ENCODE data around the gene NAE1.

The NAE1 gene

DNA sequence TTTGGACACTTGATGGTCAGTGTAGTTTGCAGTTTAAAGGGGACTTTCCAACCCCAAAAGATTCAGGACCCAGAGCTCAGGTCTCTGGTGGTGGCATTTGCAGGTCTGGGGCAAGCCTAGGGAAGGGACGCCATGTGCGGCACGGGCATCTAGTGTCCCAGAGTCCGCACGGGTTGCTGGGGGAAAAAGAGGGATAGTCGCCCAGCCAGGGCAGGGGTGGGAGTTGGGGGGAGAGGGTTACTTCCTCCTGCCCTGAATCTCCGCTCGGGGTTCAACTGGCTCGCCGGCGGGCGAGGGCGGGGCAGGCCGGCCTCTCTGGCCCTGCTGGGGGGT, 13.2 kb upstream of the NAE1 start:
- Mint-ChIP-seq H3K4me1 (peaks cover 18% of the 10 kb centered on the region), H3K4me3 (peak overlapping the region; percentile 60), H3K27ac (peak overlapping the region; percentile 58), H3K36me3 (no peaks in the 10 kb centered on the region), H3K9me3 (no peaks in the 10 kb centered on the region)
- DNase-seq (ENCODE audit: low spot score in 2 of 2): no peak
- ATAC-seq: no peak

DNA sequence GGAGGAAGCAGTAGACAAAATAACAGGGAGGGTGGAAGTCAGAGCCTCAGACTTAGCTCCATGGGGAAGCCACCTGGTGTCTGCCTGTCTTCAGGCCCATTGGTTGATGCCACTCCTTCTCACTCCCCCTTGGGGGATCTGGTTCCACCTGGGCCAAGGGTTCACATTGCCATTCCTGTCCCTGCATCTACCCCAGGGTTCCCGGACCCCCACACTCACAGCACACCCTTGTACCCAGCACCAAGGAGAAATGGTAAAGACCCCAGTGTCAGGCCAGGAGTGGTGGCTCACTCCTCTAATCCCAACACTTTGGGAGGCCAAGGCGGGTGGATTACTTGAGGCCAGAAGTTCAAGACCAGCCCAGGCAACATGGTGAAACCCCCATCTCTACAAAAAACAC, 12.4 kb upstream of the NAE1 start:
- H3K27ac Mint-ChIP-seq: no peak overlapping the region
- H3K9me3 Mint-ChIP-seq: no peaks in the 10 kb centered on the region
- peaks cover 13% of the 10 kb centered on the region for H3K4me1 Mint-ChIP-seq
- peak overlapping the region; percentile 60 for H3K4me3 Mint-ChIP-seq
- no peak for ATAC-seq
- H3K36me3 Mint-ChIP-seq: no peaks in the 10 kb centered on the region
- no peak for DNase-seq (ENCODE audit: low spot score in 2 of 2)

DNA sequence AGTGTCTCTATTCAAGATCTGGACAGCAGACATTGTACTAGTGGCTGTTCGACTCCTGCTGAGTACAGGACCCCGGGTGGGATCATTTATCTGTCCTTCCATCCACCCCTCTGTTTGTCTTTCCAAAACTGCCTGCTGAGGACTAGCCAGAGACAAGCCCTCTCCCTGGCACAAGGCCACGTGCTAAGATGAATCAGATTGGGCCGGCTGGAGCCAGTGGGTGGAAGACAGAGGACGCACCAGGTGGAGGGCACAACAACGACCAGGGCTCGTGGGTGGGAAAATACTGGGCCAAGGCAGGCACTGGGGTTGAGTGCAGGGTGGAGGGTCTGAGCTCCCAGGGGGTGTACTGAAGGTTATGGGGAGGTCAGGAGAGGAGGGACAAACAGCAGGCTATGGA, 12.0 kb upstream of the NAE1 start:
- Mint-ChIP-seq H3K4me3 (no peak overlapping the region), H3K9me3 (no peaks in the 10 kb centered on the region), H3K36me3 (no peaks in the 10 kb centered on the region), H3K4me1 (peaks cover 9% of the 10 kb centered on the region), H3K27ac (no peak overlapping the region)
- DNase-seq (ENCODE audit: low spot score in 2 of 2): no peak
- no peak for ATAC-seq

DNA sequence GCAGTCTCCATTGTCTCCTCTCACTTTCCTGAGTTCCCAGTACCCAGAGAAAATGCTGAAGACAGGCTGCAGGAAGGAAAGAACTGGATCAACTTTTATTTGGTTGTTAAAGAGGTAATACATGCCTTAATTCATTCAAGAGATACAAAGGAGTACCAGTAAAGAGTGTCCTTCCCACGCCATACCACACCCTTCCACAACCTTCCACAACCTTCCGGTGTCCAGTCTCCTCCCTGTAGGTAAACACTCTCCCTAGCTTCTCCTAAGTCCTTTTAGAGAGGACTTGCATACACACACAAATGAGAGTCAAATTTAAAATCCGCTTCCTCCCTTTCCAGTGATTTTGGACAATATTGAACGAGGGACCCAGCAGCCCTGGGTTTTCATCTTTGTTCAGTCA, 10.6 kb upstream of the NAE1 start:
- ATAC-seq (no peak), DNase-seq (ENCODE audit: low spot score in 2 of 2) (no peak)
- H3K4me3 Mint-ChIP-seq: no peak overlapping the region
- no peaks in the 10 kb centered on the region for H3K9me3 Mint-ChIP-seq
- no peak overlapping the region for H3K27ac Mint-ChIP-seq
- no peaks in the 10 kb centered on the region for H3K36me3 Mint-ChIP-seq
- H3K4me1 Mint-ChIP-seq: peaks cover 5% of the 10 kb centered on the region

DNA sequence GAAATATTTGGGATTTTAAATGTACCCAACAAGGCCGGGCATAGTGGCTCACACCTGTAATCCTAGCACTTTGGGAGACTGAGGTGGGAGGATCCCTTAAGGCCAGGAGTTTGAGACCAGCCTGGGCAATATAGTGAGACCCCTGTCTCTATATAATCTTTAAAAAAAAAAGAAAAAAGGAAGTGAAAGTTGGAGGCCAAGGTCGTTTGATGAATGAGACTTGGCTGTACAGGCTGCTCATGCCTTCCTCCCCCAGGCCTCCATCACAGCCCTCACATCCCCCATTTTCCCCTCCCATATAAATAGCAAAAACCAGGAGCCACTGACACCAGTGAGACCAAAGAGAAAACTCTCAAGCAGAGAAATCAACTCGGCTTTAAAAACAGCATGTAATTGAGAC, 10.1 kb upstream of the NAE1 start:
- Mint-ChIP-seq H3K27ac (no peak overlapping the region), H3K4me1 (peaks cover 5% of the 10 kb centered on the region), H3K4me3 (no peak overlapping the region), H3K9me3 (no peaks in the 10 kb centered on the region), H3K36me3 (no peaks in the 10 kb centered on the region)
- ATAC-seq (no peak), DNase-seq (ENCODE audit: low spot score in 2 of 2) (no peak)

DNA sequence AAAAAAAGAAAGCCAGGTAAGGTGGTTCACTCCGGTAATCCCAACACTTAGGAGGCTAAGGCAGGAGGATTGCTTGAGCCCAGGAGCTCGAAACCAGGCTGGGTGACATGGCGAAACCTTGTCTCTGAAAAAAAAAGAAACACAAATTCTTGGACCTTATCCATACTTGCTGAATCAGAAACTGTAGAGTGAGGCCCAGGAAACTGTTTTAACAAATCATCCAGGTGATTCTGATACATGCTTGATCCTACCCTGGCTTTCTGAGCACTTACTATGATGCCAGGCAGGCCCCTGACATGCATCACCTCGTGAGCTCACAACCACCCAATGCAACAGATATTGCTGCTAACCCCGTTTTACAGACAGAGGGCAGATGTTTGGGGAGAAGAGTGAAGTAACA, 4.0 kb upstream of the NAE1 start:
- ATAC-seq (no peak), DNase-seq (ENCODE audit: low spot score in 2 of 2) (no peak)
- Mint-ChIP-seq H3K4me3 (no peak overlapping the region), H3K4me1 (peaks cover 14% of the 10 kb centered on the region), H3K36me3 (peaks cover 2% of the 10 kb centered on the region), H3K9me3 (no peaks in the 10 kb centered on the region), H3K27ac (no peak overlapping the region)

DNA sequence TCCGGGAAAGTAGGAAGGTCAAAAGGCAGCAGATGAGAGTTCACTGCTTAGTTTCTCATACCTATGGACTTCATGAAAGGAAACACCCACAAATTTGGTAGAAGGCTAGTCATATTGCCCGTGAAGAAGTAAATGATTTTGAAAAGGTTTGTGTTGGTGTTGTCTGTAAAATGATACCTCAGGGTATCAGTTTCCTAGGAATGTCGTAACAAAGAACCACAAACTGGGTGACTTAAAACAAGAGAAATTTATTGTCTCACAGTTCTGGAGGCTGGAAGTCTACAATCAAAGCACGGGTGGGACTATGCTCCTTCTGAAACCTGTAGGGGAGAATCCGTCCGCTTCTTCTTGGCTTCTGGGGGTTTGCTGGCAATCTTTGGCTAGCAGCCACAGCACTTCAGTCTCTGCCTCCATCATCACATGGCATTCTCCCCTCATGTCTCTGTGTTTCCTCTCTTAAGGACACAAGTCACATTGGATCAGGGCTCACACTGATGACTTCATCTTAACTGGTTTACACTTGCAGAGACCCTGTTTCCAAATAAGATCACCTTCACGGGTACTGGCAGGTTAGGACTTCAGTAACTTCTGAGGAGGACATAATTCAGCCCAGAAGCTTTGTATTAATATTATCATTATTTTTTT, 2.0 kb upstream of the NAE1 start:
- Mint-ChIP-seq H3K4me3 (no peak overlapping the region), H3K27ac (no peak overlapping the region), H3K4me1 (peaks cover 30% of the 10 kb centered on the region), H3K36me3 (peaks cover 18% of the 10 kb centered on the region), H3K9me3 (no peaks in the 10 kb centered on the region)
- ATAC-seq: no peak
- DNase-seq (ENCODE audit: low spot score in 2 of 2): no peak

DNA sequence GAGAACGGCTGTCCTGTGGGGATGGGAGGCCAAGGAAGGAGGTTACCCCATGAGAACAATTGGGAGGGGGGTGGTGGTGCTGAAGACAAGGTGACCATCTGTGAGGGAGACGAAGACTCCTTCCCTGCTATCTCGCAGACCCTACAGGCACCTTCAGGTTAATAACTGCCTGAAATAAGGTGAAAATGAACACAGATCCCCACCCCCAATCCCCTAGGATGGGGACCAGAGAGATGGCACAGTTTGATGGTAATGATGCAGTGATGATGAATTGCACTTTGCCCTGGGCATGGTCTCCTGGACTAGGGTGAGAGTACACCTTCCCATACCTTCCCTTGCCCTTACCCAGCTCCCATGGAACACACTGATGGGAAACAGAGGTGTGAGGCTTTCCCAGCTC, 1.4 kb upstream of the NAE1 start:
- no peak overlapping the region for H3K27ac Mint-ChIP-seq
- peaks cover 33% of the 10 kb centered on the region for H3K4me1 Mint-ChIP-seq
- no peaks in the 10 kb centered on the region for H3K9me3 Mint-ChIP-seq
- H3K4me3 Mint-ChIP-seq: peak overlapping the region; percentile 57
- ATAC-seq (no peak), DNase-seq (ENCODE audit: low spot score in 2 of 2) (no peak)
- H3K36me3 Mint-ChIP-seq: peaks cover 24% of the 10 kb centered on the region

DNA sequence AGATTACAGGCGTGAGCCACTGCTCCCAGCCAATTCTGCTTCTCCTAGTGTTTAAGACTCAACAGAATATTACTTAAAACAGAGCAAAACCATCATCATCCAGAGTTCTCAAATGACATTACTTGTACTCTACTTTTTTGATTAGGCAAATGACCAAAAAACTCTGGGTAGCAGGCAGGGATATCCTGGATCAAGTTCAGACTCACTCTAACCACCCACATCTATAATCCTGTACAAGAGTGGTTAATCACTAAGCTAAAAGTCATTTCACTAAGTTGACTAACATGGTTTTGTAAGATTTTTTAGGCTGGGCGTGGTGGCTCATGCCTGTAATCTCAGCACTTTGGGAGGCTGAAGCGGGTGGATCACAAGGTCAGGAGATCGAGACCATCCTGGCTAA, 6.8 kb downstream of the NAE1 start:
- H3K36me3 Mint-ChIP-seq: peaks cover 96% of the 10 kb centered on the region
- no peak overlapping the region for H3K27ac Mint-ChIP-seq
- no peak for ATAC-seq
- DNase-seq (ENCODE audit: low spot score in 2 of 2): no peak
- H3K4me3 Mint-ChIP-seq: no peak overlapping the region
- H3K4me1 Mint-ChIP-seq: peaks cover 20% of the 10 kb centered on the region
- no peaks in the 10 kb centered on the region for H3K9me3 Mint-ChIP-seq

DNA sequence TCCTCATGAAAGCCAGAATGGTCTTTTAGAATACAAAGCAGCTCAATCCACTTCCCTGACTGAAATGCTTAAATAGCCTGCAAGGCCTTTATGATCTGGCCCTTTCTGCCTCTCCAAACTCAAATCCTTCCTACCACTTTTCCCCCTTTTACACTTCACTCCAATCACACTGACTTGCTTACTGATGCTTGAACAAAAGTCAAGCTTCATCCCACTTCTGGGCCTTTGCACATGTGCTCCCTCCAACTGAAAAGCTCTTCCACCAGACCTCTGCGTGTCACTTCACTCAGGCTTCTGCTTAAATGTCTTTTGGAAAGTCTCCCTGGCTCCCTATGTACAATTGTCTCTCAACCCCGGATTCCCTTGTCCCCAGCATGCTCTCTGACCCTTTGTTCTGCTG, 16.0 kb downstream of the NAE1 start:
- Mint-ChIP-seq H3K9me3 (no peaks in the 10 kb centered on the region), H3K4me3 (no peak overlapping the region), H3K36me3 (peaks cover 100% of the 10 kb centered on the region), H3K4me1 (no peaks in the 10 kb centered on the region), H3K27ac (peak overlapping the region; percentile 3)
- ATAC-seq (no peak), DNase-seq (ENCODE audit: low spot score in 2 of 2) (no peak)

DNA sequence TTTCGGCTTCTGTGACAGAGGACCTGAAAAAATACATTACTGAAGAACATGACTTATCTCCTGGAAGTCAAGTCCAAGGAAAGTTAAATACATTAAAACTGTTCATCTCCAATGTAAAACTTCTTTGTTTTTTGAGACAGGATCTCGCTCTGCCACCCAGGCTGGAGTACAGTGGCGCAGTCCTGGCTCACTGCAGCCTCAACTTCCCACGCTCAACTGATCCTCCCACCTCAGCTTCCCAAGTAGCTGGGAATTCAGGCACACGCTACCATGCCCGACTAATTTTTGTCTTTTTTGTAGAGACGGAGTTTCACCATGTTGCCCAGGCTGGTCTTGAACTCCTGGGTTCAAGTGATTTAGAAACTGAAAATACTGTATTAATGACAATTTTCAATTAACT, 19.7 kb downstream of the NAE1 start:
- Mint-ChIP-seq H3K4me3 (no peak overlapping the region), H3K9me3 (no peaks in the 10 kb centered on the region), H3K36me3 (peaks cover 100% of the 10 kb centered on the region), H3K27ac (no peak overlapping the region), H3K4me1 (no peaks in the 10 kb centered on the region)
- no peak for DNase-seq (ENCODE audit: low spot score in 2 of 2)
- ATAC-seq: no peak

DNA sequence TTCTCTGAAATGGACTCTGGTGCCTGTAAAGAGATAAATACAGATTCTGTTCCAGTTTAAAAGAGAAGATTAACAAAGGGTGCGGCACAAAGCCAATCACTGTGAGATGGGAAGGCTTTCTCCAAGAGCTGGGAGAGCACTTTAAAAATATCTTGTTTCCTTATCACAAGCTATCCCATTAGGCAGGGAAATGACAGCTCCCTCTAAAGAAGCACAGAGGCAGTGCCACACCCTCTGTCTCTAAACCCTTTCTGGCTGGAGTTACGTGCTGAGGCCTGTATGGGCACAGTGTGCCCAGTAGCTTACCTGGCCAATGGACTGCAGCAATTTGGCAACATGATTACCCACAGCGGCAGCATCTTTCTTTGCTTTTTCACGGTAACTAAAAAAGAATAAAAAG, 20.4 kb downstream of the NAE1 start:
- H3K9me3 Mint-ChIP-seq: no peaks in the 10 kb centered on the region
- H3K36me3 Mint-ChIP-seq: peaks cover 100% of the 10 kb centered on the region
- H3K27ac Mint-ChIP-seq: peak overlapping the region; percentile 29
- H3K4me1 Mint-ChIP-seq: no peaks in the 10 kb centered on the region
- ATAC-seq: no peak
- H3K4me3 Mint-ChIP-seq: no peak overlapping the region
- no peak for DNase-seq (ENCODE audit: low spot score in 2 of 2)

DNA sequence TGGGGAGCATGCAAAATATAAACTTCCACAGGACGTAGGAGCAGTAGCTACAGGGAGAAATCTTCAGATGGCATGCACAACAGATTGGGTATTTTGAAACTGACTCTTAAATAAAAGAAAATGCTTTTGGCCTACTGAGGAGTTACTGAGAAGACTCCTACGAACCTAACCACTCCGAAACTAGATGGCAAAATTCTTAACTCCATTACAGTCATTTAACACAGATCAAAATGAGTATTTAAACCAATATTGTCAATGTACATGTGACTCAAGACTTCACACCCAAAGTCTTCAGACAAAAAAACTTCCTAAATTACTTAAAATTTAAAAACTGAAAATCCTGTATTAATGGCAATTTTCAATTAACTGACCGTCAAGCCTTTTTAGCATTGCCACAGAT, 21.0 kb downstream of the NAE1 start:
- Mint-ChIP-seq H3K4me3 (no peak overlapping the region), H3K4me1 (no peaks in the 10 kb centered on the region), H3K27ac (peak overlapping the region; percentile 29), H3K9me3 (no peaks in the 10 kb centered on the region), H3K36me3 (peaks cover 100% of the 10 kb centered on the region)
- DNase-seq (ENCODE audit: low spot score in 2 of 2): no peak
- peak; percentile 62 for ATAC-seq

DNA sequence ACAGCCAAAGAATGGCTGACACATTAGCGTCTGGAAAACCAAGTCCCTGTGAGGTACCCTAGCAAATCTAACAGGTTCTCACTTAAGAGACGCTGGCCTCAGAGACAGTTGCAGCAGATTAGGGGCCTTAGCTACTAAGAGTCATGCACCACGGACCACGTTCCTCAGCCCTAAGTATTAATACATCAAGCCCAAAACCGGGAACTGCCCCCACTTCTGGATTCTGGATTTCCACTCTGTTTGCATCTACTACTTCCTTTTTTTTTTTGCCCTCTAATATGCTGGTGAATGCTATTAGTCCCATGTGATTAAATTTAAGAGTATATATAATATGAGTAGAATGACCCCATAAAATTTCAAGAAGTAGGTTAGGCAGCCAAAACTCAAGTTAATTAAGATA, 28.6 kb downstream of the NAE1 start:
- no peak for DNase-seq (ENCODE audit: low spot score in 2 of 2)
- no peaks in the 10 kb centered on the region for H3K4me1 Mint-ChIP-seq
- H3K27ac Mint-ChIP-seq: no peak overlapping the region
- H3K36me3 Mint-ChIP-seq: peaks cover 54% of the 10 kb centered on the region
- no peaks in the 10 kb centered on the region for H3K9me3 Mint-ChIP-seq
- no peak overlapping the region for H3K4me3 Mint-ChIP-seq
- ATAC-seq: no peak

DNA sequence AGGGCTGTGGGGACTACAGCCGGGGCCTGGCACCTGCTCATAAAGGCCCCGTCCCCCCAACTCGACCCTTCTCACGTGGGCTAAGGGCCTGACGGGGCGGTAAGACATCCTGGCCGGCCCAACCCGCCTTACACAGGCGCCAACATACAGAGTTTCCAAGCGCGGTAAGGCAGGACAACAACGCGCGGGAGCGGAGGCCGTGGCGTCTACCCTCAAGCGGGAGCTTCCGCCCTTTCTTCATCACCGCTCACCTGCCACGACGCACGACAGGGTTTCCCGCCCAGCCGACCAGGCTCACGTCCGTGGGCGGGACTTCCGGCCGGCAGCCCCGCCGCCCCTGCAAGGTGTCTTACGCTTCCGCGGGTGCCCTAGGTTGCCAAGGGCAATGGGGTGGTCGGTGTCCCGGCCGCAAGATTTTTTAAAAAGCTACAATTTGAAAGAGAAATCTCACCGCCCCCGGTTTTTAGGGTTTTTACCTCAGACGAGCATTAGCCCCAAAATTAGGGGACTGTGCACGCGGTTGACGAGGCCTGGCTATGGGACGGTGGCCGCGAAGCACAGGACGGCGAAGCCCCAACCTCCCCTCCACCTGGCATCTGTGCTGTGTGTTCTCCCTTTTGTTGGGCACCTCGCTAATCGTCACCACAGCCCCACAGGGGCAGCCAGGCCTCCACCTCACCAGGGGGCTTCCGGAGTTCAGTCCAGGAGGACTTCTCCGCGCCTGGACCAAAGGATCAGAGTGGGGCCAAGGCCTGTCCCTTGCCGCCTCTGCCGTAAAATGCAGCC, 29.3 kb downstream of the NAE1 start, which contains the start of gene TERB1:
TERB1 (minus strand) TSS at position 265 of the 786 bp plus-strand sequence. CDS start 4,786 bp downstream, outside the sequence.
- no peak within 1 kb of the TSS for H3K4me3 Mint-ChIP-seq
- no peaks in the 10 kb centered on the region for H3K4me1 Mint-ChIP-seq
- ATAC-seq (no peak), DNase-seq (ENCODE audit: low spot score in 2 of 2) (no peak)
- H3K27ac Mint-ChIP-seq: no peak within 1 kb of the TSS
- H3K9me3 Mint-ChIP-seq: no peaks in the 10 kb centered on the region
- H3K36me3 Mint-ChIP-seq: peaks cover 47% of the 10 kb centered on the region

DNA sequence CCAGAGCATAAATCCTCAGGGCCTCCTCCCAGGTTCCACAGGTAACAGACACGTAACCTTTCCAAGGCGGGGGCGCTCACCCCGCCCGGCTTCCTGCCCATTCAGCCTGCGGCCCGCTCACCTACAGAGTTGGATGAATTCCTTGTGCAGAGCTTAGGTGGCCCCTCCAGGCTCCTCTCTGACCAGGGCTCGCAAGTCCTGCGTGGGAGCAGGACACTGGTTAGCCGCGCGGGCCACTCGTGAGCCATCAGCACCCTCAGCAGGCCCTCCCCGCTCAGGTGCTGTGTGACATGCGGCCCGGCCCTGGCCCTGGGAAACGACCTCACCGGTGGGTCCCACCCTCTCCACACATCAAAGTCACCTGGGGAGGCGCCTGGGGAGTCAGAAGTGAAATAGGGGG, 29.9 kb downstream of the NAE1 start:
- peaks cover 41% of the 10 kb centered on the region for H3K36me3 Mint-ChIP-seq
- H3K4me1 Mint-ChIP-seq: no peaks in the 10 kb centered on the region
- no peaks in the 10 kb centered on the region for H3K9me3 Mint-ChIP-seq
- no peak overlapping the region for H3K4me3 Mint-ChIP-seq
- ATAC-seq (no peak), DNase-seq (ENCODE audit: low spot score in 2 of 2) (no peak)
- H3K27ac Mint-ChIP-seq: no peak overlapping the region

Measured in stimulated activated effector memory CD8-positive, alpha-beta T cell treated with anti-CD3 and anti-CD28 coated beads, Interleukin-12 subunit alpha, Interleukin-12 subunit beta, amount 100 ng/mL, for 72 hours (primary cell).